T-helper 22 cell (primary cell): ENCODE results near the gene GRAPL.
"Not testable (repeated sequence)": the region's sequence is repeated elsewhere in the genome, so short reads cannot be mapped to it uniquely, and the experiment has no call there.

Experiments used
- DNase-seq: peaks from one replicate; pipeline ENCODE4 v3.0.0-alpha.2; 2020; ENCODE audit warnings: low read depth

The GRAPL gene

GRCh38 chr17:19127148-19127980 is at the start of gene GRAPL:
TSS of gene GRAPL (plus strand) at chr17:19127589. CDS start at chr17:19127620, 31 bp downstream.
- not testable (repeated sequence) for DNase-seq

- not testable (repeated sequence) for DNase-seq
Observed at GRCh38 chr17:19088804-19089685, 38.3 kb upstream of the GRAPL start.

DNA sequence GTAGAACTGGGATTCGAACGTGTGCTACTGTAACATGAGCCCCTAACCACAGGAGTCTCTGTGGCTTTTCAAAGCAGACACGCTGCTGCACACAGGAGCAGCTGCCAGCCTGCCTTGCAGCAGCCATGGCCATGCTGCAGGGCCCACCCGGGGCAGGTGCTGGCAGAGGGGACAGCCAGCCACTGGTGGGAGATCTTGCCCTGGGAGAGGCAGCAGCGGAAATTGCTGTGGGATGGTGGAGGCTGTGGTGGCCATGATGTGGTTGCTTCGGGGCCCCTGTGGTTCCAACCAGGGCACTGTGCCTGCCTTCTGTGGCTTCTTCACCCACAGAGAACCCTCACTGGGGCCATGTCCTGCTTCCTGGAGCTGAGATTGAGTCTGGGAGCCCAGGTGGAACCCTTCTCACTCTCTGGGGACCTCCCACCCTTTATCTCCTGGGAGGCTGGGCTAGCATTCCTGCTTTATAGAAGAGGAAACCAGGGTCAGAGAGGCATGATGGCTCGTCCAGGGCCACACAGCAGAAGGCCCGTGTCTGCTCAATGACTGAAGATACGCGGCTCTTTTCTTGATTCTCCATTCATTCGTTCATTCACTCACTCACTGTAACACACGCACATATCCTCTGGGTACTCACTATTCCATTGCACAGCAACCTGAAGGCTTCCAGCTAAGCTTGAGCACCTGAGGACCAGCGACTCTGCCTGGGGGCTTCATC is 37.2 kb upstream of the GRAPL start:
- not testable (repeated sequence) for DNase-seq

- DNase-seq, result not testable (repeated sequence)
Observed at GRCh38 chr17:19092737-19093683, 34.4 kb upstream of the GRAPL start.

DNA sequence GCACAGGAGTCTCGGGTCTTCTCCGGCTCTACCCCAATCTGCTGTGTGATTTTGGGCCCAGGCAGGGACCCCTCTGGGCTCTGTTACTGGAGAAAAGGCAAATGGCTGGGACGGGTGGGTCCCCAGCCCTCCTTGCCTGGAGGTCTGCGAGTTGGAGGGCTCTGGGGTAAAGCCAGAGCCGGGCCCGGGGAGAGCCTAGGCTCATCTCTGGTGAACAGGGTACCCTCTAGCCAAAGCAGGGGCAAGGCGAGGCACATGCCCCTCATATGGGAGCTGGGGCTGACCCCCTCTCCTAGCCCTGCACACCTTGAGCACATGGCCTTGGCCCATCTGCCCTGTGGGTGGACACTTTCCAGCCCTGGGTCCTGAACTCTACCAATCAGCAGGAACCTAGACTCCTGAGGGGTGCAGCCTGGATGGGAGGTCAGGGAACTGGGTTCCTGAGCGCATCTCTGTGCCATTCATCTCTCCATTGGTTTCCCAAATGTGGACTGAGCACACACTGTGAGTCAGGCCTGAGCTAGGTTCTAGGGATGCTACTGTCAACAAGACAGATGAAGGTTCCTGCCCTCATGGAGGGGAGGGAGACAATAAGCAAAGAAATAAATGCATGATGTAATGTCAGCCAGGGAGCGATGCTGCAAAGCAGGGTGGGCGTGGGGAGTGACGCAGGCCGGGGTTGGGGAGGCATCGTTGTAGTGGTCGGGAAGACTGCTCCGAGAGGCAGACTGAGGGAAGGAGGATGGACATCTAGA is 33.5 kb upstream of the GRAPL start:
- not testable (repeated sequence) for DNase-seq

DNA sequence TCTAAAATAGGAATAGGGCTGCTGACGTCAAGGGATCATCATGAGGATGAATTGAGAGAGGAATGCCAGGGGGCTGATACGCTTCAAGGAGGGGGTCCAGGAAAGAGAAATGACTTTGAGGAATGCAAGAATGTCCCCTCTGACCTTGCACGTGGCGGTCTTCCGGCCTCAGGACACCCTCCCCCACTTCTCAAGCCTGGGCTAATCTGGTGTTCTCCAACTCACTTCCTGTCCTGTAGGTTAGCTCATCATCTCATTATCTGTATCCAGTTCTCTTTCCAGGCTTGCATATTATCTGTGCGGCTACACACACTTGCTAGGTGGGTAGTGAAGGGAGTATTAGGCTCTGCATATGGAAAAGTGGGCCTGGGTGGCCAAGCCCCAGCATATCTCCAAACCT is 18.9 kb upstream of the GRAPL start:
- not testable (repeated sequence) for DNase-seq

- not testable (repeated sequence) for DNase-seq
Observed at GRCh38 chr17:19110189-19111097, 16.9 kb upstream of the GRAPL start.

DNA sequence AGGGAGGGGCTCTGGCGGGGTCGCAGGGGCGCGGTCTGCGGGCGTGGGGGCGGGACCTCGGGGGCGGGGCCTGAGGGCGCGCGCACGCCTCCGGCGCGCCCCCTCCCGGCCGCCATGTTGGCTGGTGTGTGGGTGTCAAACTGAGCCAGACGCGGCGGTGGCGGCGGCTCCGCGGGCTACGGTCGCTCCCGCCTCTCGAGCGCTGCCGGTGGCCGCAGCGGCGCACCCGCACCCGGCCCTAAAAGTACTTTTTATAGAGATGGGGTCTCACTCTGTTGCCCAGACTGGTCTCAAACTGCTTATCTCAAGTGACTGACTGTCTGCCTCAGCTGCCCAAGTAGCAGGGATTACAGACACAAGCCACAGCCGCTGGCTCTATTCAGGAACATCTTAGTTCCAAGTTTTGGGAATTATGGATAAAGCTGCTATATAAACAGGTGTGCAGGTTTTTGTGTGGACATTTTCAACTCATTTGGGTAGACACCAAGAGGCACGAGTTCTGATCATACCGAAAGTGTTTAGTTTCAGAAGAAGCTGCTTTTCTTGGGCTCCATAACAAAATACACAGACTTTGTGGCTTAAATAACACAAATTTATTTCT is 16.2 kb upstream of the GRAPL start:
- peak; percentile 37 for DNase-seq

DNA sequence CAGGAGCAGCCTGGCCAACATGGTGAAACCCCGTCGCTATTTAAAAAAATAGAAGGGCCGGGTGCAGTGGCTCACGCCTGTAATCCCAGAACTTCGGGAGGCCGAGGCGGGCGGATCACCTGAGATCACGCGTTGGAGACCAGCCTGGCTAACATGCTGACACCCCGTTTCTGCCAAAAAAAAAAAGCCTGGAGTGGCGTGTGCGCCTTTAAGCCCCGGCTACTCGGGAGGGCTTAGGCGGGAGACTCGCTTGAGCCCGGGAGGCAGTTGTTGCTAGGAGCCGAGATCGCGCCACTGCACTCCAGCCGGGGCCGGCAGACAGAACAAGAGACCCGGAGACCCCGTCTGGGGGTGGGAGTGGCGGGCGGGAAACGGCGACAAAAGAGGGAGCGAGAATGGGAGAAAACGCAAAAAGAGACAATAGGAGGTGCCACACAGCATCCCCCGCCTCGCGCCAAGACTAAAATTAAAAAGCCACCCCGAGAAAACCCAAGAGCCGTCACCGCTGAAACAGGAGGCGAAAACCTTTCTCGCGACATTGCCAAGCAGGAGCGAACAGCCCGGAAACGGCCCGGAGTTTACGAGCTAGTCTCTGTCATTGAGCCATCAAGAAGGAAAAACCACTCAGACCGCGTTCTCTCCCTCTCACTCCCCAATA is 15.5 kb upstream of the GRAPL start:
- peak; percentile 1 for DNase-seq

- DNase-seq, result not testable (repeated sequence)
Observed at GRCh38 chr17:19112459-19112826, 14.9 kb upstream of the GRAPL start.

GRCh38 chr17:19118695-19119094 is 8.7 kb upstream of the GRAPL start:
- not testable (repeated sequence) for DNase-seq

DNA sequence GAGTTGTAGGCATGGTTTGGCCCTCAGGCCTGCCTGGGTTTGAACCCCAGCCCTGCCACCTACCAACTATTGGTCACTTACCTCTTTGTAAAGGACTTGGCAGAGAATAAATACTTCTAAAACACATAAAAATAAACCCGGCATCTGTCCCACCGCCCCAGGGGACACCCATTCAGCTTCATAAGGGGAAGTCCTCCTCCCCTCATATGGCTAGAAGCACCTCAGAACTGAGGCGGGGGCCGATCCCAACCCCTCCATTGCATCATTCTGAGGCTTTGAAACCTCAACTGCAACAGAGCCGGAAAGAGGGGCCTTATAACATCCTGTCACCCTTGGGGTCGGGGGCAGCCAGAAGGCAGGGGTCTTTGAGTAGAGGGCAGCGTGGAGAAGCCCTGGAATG is 2.1 kb upstream of the GRAPL start:
- not testable (repeated sequence) for DNase-seq

DNA sequence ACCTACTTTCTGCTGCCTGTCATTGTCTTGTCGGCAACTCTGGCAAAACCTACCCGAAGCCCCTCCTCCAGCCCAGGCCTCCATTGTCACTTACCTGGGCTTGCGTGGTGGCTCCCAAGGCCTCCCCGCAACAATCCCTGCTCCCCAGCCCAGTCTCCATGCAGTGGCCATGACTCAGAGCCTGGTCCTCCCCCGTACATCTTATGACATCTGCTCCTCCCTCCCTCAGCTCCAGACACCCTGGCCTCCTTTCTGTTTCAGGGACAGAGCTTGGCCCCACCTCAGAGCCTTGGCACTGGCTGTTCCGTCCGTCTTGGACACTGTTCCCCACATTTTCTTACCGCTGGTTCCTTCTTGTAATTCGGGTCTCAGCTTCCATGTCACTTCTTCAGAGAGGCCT is 2.1 kb downstream of the GRAPL start:
- DNase-seq, result not testable (repeated sequence)

DNA sequence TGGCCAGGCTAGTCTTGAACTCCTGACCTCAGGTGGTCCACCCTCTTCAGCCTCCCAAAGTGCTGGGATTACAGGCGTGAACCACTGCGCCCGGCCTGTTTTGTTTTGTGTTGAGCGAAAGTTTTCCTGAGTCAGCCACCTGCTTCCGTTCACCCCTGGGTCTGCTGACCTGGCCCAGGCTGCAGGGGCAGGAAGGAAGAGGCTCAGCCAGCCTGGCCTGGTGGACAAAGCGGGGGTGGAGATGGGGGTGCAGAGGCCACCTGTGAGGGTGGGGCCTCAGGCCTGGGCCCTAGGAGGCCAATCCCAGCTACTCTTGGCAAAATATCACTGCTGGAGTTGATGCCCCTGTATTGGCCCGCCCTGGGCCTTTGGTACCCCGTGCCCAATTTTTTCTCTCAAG is 3.7 kb downstream of the GRAPL start:
- not testable (repeated sequence) for DNase-seq

- not testable (repeated sequence) for DNase-seq
Observed at GRCh38 chr17:19131772-19132171, 4.4 kb downstream of the GRAPL start.

DNA sequence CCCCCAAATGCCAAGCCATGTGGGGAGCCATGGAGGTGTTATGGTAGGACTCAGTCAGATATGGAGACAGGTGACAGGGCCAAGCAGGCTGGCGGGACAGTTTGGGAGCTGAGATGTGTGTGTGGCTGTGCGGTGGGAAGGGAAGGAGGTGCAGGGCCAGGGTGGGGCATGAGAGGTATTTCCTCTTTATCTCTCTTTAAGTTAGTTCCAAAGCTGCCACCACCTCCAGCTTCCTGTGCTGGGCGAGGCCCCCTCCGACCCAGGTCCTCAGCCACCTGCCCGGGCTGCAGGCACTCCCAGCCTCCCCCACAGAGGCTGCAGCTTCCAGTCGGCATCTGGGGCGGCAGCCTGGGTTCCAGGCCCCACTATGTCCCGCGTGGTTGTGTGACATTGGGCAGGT is 6.4 kb downstream of the GRAPL start:
- DNase-seq, result not testable (repeated sequence)

GRCh38 chr17:19135391-19135790 is 8.0 kb downstream of the GRAPL start:
- DNase-seq, result not testable (repeated sequence)

DNA sequence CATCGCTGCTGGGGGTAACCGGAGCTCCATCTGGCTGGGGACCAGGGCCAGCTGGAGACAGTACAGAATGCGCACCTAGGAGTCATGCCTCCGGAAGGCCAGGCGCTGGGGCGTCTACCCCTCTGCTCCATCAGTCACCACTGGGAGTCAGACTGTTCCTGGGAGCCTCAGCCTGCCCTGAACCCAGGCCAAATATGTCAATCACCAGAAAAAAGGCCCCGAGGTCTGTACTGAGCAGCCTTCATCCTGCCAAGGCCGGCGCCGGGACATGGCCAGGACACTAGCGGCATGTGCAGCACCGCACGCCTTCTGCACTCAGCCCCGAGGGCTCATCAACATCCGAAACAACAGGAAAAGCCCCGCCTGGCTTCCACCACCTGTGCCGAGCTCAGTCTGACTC is 8.7 kb downstream of the GRAPL start:
- not testable (repeated sequence) for DNase-seq
